ENCODE data around the gene CARD6.
A peak's percentile ranks its signal among the peaks of the same experiment; 100 is the strongest.
"Not testable (repeated sequence)": the region's sequence is repeated elsewhere in the genome, so short reads cannot be mapped to it uniquely, and the experiment has no call there.

CARD6 gene, protein sequence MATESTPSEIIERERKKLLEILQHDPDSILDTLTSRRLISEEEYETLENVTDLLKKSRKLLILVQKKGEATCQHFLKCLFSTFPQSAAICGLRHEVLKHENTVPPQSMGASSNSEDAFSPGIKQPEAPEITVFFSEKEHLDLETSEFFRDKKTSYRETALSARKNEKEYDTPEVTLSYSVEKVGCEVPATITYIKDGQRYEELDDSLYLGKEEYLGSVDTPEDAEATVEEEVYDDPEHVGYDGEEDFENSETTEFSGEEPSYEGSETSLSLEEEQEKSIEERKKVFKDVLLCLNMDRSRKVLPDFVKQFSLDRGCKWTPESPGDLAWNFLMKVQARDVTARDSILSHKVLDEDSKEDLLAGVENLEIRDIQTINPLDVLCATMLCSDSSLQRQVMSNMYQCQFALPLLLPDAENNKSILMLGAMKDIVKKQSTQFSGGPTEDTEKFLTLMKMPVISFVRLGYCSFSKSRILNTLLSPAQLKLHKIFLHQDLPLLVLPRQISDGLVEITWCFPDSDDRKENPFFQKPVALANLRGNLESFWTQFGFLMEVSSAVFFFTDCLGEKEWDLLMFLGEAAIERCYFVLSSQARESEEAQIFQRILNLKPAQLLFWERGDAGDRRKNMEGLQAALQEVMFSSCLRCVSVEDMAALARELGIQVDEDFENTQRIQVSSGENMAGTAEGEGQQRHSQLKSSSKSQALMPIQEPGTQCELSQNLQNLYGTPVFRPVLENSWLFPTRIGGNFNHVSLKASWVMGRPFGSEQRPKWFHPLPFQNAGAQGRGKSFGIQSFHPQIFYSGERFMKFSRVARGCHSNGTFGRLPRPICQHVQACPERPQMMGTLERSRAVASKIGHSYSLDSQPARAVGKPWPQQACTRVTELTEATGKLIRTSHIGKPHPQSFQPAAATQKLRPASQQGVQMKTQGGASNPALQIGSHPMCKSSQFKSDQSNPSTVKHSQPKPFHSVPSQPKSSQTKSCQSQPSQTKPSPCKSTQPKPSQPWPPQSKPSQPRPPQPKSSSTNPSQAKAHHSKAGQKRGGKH

DNA sequence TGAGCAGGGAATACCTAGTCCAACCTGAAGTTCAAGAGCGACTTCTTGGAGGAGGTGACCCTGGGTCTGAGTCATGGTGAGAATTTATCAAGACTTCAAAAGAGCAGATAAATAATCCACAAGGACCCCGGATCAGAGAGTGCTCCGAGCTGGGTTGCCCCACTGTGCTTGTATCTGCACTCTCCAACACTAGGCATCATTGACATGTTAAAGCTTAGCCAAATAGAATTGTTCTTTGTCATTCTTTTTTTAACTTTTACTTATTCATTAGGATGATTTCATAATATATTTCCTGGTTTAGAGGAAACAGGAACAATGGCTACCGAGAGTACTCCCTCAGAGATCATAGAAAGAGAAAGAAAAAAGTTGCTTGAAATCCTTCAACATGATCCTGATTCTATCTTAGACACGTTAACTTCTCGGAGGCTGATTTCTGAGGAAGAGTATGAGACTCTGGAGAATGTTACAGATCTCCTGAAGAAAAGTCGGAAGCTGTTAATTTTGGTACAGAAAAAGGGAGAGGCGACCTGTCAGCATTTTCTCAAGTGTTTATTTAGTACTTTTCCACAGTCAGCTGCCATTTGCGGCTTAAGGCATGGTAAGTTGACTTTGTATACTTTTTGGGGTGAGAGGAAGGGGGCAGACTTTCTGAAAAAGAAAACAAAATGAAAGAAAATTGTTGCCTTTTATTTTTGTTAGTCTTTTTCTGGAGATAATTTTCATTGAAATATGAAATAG is at the start of gene CARD6:
TSS of gene CARD6 (plus strand) at position 300 of the 738 bp plus-strand sequence. CDS start at position 316, 16 bp downstream.
- DNase-seq (ENCODE audit: low spot score) = no peak

DNA sequence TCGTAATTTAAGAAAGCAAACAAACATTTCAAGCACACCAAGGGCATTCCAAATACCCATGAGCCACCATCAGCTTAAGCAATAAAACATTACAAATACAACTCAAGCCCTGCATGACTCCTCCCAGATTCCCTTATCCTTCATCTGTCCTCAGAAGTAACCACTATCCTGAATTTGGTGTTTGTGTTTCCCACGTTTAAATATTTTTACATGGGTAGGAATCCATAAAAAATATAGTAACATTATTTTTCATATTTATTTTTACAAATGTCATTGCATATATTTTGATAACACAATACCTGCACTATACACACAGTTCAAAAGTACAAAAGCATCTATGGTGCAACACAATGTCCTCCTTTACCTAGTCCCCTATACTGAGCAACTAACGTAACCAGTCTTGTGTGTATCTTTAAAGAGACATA is 49.4 kb upstream of the CARD6 start:
- DNase-seq (ENCODE audit: low spot score) = no peak

DNA sequence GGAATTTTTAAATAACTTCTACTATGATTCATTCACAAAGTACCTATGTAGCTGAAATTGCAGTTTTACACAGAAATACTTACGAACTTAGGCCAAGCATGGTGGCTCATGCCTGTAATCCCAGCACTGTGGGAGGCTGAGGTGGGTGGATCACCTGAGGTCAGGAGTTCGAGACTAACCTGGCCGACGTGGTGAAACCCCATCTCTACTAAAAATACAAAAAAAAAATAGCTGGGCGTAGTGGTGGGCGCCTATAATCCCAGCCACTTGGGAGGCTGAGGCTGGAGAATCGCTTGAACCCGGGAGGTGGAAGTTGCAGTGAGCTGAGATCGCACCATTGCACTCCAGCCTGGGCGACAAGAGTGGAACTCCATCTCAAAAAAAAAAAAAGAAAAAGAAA is 48.5 kb upstream of the CARD6 start:
- not testable (repeated sequence) for DNase-seq (ENCODE audit: low spot score)

DNA sequence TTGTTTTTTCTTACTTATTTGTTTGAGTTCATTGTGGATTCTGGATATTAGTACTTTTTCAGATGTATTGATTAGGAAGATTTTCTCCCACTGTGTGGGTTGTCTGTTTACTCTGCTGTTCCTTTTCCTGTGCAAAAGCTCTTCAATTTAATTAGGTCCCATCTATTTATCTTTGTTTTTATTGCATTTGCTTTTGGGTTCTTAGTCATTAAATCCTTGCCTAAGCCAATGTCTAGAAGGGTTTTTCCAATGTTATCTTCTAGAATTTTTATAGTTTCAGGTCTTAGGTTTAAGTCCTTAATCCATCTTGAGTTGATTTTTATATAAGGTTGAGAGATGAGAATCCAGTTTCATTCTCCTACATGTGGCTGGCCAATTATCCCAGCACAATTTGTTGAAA is 46.8 kb upstream of the CARD6 start:
- not testable (repeated sequence) for DNase-seq (ENCODE audit: low spot score)

DNA sequence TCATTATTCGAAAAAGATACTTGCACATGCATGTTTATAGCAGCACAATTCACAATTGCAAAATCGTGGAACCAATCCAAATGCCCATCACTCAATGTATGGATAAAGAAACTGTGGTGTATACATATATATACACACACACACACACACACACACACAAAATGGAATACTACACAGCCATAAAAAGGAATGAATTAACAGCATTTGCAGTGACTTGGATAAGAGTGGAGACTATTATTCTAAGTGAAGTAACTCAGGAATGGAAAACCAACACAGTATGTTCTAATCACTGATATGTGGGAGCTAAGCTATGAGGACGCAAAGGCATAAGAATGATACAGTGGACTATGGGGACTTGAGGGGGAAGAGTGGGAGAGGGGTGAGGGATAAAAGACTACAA is 46.3 kb upstream of the CARD6 start:
- DNase-seq (ENCODE audit: low spot score) = not testable (repeated sequence)

DNA sequence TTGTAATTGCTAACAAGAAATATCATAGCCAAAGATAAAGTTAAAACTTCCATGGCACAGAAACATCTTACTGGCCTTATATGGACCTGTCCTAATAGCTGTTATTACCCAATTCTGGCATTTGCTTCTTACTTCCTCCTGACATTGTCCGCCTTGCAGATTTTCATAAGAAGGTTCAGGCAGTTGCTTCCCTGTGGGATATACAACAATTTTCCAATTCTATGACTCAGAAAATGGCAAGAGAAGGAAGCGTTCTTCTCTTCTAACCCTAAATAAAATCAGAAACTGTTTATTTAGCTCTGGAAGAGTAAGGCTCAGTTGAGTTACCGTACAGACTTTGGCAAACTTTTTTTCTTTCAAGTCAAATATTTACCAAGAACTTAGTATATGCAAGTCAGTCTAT is 44.7 kb upstream of the CARD6 start:
- no peak for DNase-seq (ENCODE audit: low spot score)

DNA sequence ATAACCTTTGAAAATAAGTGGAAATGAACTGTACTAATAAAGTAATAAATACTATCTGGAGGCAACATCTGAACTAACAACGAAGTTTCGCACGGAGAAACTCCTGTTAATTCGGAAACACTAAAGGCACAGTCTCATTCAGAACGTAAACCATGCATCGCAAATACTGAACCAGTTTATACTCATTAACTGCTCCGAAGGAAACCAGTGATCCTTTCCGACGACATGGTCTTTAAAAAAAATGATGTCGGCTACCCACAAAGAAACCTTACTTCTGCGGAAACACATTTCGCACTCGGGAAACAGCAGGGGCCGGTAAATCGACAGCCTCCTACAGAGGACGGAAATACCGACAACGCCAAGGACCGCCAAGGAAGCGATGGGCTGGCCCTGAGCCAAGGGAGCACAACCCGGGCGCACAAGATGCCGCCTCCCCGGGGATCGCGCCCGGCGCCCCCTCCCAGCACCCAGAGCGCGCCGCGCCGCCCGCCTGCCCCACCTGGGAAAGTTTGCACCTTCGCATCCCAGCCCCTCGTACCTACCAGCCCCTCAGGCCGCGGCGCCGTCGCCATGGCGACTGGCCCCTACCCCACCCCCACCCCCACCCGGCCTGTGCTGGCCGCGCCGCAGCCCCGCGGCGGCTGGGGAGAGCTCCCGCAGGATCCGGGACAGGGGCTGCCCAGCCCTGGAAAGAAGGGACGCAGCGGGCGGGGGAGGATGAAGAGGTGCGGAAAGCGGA is 43.7 kb upstream of the CARD6 start:
- DNase-seq (ENCODE audit: low spot score) = peak; percentile 85

DNA sequence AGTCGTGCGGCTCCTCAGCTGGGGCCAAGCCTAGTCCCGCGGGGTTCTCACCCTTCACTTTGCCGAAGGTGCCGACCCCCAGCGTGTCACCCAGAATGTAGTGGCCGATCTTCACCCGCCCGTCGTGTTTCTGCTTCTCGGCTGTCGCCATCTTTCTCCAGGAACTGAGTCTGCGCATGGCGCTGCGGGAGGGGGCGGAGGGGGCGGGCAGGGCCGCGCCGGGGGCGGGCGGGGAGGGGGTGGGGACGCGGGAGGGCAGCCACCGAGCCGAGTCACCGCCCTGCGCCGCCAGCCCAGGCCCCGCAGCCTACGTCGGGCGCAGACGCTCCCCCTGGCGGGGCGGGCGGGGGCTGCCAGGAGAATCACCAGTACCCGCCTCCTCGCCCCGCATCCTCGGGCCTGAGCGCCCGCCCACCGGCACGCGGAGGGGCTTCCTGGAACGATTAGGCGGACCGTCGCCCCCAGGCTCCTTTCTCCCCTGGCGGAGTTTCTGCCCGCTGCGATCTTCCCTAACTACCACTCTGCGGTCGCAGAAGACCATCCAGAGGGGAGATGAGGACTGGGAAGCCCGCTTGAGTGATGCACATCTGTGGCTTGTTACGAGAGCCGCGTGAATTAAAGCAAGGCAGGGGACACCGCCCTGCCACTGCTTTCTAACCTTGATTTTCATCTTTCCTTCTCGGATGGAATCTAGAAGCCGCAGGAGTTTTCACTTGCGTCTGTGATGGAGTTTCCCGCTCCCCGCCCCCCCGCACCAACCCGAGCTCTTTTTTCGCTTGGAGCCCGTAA is 43.0 kb upstream of the CARD6 start, which contains the start of gene PRKAA1:
TSS of gene PRKAA1 (minus strand) at position 363 of the 789 bp plus-strand sequence. CDS start at position 178, 185 bp downstream.
- DNase-seq (ENCODE audit: low spot score) = peak; percentile 96

DNA sequence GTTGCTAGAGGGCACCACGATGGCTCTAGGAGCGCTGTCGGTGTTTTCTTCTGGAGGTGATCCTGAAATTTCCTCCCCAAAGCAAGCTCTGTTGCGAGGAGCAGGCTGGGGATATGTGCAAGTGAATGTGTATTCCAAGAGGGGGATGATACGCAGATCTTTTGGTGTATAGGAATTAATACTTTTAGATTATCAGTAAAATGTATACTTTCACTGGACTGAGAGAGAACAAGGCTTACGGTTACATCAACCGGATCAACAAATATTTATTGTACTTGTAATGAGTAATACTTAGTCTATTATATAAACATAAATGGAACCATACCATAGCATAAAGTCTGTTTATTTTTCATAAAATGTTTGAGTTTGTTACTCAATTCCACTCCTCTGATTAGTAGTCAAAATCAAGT is 42.4 kb upstream of the CARD6 start:
- DNase-seq (ENCODE audit: low spot score) = no peak

DNA sequence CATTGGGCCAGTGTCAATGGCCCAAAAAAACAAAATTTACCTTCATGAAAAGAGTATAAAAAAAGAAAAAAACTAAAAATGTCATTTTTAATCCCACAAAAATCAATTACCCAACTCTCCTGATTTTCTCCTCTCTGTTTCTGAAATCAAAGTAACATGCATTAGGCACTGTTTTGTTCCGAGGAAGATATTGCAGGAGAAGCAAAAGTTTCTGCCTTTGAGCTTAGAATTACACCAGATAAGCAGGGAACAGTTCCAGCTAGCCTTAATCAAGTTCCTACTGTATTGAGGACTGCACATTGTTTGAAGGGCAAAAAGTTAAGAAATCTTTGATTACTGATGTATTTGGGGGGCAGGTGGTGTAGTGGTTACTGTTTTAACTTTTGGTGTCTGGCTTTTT is 41.9 kb upstream of the CARD6 start:
- DNase-seq (ENCODE audit: low spot score) = no peak

DNA sequence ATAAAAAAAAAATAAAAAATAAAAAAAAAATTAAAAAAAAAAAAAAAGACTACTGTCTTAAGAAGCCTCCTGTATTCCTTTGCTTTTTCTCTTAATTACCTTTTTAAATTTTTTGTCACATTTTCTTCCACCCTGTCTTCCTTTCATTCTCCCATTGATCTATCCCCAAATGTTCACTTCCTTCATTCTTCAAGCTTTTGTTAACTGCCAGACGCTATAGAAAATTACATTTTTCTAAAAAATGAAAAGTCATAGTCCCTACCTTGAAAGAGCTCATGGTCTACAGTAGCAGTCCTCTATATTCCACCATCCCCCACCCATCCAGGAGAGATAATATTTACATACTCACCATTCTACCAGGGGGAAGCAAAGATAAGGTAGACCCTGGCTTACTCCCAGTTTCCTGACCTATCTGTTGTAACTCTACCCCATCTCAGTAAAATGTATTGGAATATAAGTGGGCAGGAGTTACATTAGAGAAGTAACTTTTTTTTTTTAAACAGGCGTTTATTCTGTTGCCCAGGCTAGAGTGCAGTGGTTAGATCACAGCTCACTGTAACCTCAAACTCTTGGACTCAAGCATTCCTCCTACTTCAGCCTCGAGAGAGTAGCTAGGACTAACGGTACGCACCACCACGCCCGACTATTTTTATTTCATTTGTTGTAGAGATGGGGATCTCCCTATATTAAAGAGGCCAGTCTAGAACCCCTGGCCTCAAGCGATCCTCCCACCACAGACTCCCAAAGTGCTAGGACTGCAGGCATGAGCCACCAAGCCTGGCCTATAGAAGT is 39.2 kb upstream of the CARD6 start:
- no peak for DNase-seq (ENCODE audit: low spot score)

DNA sequence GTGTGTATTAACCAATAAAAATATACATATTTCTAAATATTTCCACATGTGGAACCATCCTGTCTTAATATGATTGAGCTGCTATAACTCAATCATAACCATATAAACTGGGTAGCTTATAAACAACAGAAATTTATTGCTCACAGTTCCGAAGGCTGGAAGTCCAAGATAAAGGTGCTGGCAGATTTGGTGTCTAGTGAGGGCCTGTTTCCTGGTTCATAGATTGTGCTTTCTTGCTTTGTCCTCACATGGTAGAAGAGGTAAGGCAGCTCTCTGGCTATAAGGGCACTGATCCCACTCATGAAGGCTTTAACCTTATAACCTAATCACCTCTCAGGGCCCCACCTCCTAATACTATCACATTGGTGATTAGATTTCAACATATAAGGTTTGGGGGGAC is 29.0 kb upstream of the CARD6 start:
- DNase-seq (ENCODE audit: low spot score) = no peak

DNA sequence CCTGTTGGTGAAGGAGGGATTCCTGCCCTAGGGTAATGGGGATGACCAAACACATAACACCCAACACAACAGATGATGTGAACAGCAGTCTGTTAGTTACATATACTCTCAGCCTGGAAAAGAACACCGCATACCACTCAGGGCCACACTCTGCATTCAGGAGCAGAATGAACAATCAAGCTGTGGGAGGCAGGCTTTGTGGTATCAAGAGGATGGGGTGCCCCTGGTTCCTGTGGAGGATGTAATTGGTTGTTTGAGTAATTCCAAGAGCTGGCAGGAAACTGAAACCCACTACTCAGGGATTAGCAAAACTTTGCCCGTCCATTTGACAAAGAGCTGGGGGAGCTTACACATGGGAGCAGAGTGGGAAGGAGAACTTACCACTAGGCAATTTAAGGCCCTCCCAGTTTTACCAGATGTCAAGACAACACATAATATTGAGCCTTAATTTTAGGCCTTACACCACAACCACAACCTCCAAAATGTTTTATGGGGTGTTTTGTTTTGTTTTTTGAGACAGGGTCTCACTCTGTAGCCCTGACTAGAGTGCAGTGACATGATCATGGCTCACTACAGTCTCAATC is 27.4 kb upstream of the CARD6 start:
- no peak for DNase-seq (ENCODE audit: low spot score)

DNA sequence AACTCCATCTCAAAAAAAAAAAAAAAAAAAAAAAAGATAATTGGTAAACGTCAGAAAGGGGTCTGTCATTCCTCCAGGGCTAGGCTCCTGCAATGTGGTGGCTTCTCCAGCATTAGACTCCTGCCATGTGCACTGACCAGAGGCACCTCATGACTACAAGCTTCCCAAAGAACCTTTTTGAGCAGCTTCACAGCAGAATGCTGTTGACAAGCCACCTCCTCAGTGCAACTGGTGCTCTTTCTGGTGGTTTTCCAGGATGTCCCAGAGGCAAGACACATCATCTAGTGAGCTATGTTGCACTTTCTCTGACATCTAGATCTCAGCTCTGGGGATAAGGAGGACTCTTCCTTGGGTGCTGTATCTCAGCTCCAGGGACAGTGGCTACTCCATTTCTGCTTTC is 17.7 kb upstream of the CARD6 start:
- peak; percentile 23 for DNase-seq (ENCODE audit: low spot score)

DNA sequence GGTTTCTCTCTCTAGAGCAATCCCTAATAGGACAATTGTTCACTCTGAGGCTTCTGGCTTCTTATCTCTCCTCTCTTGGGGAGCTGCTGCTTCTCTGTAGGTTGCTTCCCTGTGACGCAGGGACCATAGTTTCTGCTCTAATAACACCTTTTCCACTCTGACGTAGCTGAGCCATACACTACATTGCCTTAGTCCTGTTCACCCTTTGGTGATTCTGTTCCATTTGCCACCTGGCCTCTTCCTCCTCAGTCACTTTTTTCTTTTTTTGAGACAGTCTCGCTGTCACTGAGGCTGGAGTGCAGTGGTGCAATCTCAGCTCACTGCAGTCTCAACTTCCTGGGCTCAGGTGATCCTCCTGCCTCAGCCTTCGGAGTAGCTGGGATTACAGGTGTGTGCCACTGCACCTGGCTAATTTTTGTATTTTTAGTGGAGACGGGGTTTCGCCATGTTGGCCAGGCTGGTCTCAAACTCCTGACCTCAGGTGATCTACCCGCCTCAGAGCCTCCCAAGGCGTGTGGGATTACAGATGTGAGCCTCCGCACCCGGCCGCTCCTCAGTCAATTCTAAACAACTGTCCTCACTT is 15.6 kb upstream of the CARD6 start:
- not testable (repeated sequence) for DNase-seq (ENCODE audit: low spot score)

DNA sequence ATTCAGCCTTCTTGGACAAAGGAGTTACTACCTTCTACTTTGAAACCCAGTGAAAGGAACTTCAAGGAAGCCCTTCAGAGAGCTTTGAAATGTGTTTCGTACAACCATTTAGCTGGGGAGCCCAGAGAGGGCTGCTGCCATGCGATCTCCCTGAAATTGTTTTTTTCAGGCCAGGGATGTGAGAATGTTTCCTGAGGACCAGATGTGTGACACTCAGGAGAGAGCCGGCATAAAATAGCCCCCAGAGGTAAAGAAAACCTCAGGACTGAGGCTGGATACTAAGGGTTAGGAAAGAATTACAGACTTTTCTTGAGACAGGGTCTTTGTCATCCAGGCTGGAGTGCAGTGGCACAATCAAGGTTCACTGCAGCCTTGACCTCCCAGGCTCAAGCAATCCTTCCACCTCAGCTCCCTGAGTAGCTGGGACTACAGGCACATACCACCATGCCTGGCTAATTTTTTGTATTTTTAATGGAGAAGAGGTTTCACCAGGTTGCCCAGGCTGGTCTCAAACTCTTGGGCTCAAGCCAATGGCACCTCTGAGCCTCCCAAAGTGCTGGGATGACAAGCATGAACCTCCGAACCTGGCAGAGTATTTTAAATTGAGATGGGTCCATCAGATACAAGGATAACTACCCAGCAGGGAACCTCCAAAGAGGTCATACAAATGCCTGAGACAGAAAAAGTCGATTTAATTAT is 14.5 kb upstream of the CARD6 start:
- DNase-seq (ENCODE audit: low spot score) = no peak

DNA sequence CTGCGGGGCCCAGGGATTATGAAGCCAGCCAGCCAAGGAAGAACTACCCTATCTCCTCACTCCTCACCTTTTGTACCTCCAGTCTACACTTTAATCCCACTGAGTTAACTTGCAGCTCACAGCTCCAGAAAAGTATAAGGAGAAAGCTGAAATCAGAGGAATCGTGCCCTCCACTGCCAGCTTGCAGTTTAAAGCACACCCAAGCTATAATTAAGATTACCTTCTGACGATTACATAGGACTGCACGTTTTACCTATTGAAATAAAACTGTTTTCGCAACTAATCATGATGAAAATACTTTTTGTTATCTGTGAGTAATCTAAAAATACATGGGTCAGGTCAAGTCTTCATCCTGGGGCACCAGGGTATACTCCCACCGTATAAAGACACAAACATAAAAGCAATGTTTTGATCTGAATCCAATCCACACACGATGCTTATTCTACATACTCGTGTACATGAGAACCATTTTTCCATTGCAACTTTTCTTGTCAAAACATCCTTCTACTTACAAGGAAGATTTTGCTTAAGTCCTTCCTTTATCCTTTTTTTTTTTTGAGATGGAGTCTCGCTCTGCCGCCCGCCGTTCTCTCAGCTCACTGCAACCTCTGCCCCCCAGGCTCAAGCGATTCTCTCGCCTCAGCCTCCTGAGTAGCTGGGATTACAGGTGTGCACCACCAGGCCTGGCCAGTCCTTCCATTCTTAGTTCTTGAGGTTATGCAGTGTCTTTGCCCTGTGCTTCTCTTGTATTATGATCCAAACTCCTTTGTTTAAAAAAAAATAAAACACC is 13.8 kb upstream of the CARD6 start:
- DNase-seq (ENCODE audit: low spot score) = no peak
